CD4-positive, alpha-beta T cell treated with Interleukin-2 at 100 ng/mL for 4 hours (primary cell): ENCODE results near the gene SMPX.

ENCODE experiments used
- DNase-seq: peaks from one replicate; pipeline ENCODE4 v3.0.0-alpha.2; 2020; ENCODE audit warnings: low spot score

Gene SMPX

GRCh38 chrX:21711848-21712197 is 46.1 kb downstream of the SMPX start:
- no peak for DNase-seq

- DNase-seq = no peak
Observed at GRCh38 chrX:21711129-21711847, 46.6 kb downstream of the SMPX start.

- no peak for DNase-seq
Observed at GRCh38 chrX:21708116-21708515, 49.8 kb downstream of the SMPX start.

GRCh38 chrX:21705225-21705624 is 52.7 kb downstream of the SMPX start:
- no peak for DNase-seq

DNA sequence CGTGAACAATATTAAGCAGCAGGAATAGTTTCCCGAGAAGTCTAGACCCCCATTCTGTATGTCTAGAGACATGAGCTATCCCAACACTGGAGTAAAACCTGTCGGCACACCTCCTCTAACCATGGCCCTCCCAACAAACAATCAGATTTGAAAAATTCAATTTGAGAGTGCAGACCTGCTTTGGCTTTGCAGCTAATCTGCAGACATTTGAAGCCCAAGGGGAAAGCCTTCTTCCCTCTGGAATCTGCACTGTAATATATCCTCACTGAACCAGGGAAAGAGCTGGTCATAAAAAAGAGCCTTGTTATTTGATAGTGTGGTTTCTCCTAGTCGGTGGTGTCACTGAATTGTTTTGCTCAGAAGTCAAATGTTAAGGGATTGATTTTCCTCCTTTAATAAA is 55.2 kb downstream of the SMPX start:
- no peak for DNase-seq

- no peak for DNase-seq
Observed at GRCh38 chrX:21700967-21701366, 56.9 kb downstream of the SMPX start.

DNA sequence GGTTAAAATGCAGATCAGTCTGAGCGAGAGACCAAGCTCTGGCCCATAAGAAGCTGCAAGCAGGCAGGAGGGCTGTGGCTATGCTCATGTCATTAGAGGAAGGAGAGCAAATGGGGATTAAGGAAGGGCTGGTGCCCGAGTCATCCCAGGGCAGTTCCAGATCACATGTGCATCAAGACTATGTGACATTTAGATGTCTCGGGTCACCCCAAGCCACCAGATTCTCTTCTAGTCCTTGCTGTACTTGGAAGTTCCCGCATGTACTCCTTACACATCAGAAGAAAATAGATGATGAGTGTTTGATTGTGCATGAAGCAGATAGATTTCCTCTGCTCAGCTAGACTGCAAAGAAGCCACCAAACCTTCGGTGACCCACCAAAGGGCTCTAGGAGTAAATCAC is 57.6 kb downstream of the SMPX start:
- no peak for DNase-seq

- DNase-seq = no peak
Observed at GRCh38 chrX:21699136-21699535, 58.8 kb downstream of the SMPX start.

- no peak for DNase-seq
Observed at GRCh38 chrX:21698272-21698671, 59.6 kb downstream of the SMPX start.

DNA sequence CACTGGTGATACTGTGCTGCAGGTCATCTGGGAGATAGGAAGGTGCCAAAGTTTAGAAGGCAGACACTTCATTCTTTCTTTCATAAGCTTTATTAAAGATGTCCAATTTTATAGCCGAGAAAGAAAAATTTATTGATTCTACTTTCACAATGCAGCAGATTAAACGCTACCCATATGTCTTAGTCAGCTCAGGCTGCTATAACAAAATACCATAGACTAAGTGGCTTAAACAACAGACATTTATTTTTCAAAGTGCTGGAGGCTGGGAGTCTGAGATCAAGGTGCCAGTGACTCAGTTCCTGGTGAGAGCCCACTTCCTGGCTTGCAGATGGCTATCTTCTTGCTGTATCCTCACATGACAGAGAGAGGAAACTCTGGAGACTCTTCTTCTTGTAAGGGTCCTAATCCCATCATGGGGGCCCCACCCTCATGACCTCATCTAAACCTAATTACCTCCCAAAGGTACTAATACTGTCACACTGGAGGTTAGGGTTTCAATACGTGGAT is 66.4 kb downstream of the SMPX start:
- DNase-seq = no peak

DNA sequence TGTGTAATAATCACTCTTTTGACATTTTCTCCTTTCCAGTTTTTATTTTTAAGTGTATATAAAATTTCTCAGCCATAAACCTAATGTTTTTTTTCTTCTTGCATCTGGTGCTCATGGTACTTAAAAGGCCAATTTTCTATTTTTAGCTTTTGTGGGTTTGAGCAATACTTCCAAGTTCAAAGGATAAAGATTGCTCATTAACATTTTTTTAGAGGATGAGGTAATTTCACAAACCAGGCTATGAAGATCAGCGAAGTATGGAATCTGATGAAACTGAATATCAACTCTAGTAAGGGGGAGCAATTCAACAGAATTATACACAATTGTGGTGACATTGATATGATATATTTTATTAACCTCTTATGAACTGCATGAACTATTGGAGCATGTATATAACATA is 74.0 kb downstream of the SMPX start:
- DNase-seq = no peak

- no peak for DNase-seq
Observed at GRCh38 chrX:21678048-21678612, 79.8 kb downstream of the SMPX start.

GRCh38 chrX:21675931-21676330 is 82.0 kb downstream of the SMPX start:
- no peak for DNase-seq

- DNase-seq = no peak
Observed at GRCh38 chrX:21674430-21675186, 83.3 kb downstream of the SMPX start.

GRCh38 chrX:21666679-21667078 is 91.2 kb downstream of the SMPX start:
- no peak for DNase-seq

GRCh38 chrX:21666252-21666651 is 91.7 kb downstream of the SMPX start:
- DNase-seq = no peak

GRCh38 chrX:21662761-21663160 is 95.2 kb downstream of the SMPX start:
- DNase-seq = no peak

- DNase-seq = no peak
Observed at GRCh38 chrX:21661316-21661715, 96.6 kb downstream of the SMPX start.

DNA sequence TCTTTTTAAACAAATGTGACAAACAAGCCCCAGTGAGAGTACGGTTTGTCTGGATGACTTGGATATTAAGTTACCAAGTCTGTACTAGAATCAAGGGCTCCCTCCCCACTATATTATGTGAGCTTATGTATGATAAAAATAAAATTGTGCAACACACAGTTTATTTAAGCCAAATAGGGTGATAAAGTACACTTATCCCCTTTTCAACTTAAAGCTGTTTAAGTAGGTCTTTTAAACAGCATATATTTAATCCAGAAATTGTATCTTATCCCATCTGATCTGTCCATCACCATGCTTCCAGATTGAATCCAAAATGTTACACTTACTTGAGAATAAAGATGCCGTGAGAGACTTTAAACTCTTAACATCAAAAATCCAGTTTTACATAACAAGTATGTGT is 97.8 kb downstream of the SMPX start:
- DNase-seq = no peak

DNA sequence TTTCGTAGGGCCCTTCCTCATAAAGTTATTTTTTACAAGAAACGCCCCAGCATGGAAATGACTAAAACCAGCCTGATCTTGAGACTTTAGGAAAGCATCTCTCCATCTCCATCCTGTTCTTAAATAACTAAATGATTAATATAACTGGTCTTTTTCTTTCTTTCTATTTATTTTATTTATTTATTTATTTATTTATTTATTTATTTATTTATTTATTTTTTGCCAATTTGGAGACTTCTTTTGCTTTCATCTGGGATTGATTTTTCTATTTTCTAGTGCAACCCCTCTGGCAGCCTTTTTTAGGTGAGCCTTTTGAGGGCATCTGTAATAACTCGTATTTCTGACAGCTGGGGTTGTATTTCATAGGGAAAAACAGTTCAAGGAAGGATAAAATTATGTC is 98.6 kb downstream of the SMPX start:
- DNase-seq = no peak

- DNase-seq = no peak
Observed at GRCh38 chrX:21658746-21659145, 99.2 kb downstream of the SMPX start.

GRCh38 chrX:21658152-21658737 is 99.7 kb downstream of the SMPX start, which contains the start of gene KLHL34:
Gene KLHL34, minus strand, starts transcription at chrX:21658330. Its CDS starts 542 bp downstream, at chrX:21657788.
- DNase-seq = no peak
